Measurements from ENCODE around the gene ZNF148.

Gene ZNF148

DNA sequence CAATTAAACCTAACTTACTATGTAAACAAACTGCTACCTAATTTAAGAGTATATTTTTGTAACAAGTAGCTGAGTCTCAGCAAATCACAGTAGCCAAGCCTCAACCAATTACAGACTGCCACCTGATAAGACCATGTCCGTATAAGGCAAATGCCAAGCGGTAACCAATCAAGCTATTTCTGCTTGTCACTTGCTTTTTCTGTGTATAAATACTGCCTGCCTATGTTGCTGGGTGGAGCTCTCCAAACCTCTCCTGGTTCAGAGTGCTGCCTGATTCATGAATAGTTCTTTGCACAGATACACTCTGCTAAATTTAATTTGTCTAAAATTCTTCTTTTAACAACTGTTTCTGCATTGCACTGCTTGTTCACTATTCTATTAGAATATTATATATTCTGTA, 42.6 kb downstream of the ZNF148 start:
- no peak for DNase-seq

DNA sequence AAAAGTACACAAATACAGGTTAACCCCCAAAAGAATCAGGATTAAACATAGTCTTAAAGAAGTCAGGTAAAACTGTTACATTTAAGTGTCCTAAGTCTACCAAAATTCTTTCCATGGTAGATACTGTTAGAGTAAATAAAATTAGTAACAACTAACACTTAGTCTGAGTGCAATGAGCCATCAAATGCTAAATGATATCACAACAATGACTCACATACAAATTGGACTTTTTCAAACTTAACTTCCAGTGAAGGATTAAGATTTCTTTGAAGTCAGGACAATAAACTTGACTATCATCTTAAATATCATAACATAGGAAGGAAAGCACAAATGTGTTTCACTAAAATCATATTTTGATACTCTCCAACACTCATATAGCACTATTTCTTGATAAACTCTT, 43.9 kb downstream of the ZNF148 start:
- DNase-seq = no peak

DNA sequence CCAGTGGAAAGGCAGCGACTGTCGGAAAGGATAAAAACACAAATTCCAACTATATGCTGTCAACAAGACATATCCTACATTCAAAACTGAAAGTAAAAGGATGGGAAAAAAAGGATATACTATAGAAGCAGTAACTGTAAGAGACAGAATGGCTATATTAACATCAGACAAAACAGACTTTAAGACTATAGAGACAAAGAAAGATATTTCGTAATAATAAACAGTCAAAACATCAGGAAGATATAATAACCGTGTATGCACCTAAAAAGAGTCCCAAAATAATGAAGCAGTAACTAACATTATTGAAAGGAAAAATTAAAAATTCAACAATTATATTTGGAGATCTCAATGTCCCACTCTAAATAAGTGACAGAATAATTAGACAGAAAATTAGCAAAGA, 48.2 kb downstream of the ZNF148 start:
- DNase-seq = no peak

DNA sequence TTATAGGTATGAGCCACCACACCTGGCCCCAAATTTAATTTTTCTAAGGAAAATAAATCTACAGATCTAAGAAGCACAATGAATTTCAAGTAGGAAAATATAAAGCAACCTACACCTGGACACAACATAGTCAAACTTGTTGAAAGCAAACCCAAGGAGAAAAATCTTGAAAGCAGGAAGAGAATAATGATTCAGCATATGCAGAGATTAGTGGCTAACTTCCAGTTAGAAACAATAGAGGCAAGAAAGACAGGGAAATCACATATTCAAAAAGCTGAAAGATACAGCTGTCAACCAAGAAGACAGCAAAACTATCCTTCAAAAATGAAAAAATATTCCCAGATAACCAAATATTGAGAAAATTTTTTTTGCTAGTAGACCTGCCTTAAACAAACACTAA, 49.4 kb downstream of the ZNF148 start:
- DNase-seq = no peak

DNA sequence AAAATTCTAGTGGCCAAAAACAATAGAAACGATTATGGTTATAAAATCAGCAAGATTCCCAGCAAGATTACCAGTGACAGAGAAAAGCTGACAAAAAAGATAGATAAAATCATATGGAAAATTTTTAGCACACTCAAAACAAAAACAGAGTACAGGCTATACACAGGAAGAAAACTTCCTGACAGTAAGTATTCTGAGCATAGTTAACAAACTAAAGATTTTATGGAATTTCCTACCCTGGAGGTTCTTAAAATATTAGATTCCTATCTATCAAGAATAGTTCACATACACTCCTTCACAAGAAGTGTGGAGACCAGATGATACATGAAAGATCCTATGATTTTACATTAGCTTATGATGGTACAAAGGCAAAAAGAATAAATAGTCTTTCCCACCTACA, 50.8 kb downstream of the ZNF148 start:
- DNase-seq = no peak

DNA sequence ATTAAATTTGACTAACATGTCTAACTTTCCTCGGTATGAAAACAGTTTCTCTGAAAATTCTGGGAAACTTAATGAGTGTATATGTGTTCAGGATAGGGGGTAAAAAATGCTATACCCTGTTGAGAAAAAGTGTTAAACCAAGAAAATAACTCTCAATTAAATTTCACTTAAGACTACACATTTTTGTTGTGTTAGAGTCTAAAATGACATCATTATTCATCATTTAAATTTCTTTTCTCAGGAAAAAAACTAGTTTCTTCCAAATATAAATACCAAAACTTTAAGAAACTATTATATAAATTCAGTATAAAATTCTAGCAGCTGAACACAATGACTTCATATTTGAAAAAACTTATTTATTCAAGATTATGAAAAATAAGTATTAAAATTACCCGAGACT, 52.2 kb downstream of the ZNF148 start:
- no peak for DNase-seq

DNA sequence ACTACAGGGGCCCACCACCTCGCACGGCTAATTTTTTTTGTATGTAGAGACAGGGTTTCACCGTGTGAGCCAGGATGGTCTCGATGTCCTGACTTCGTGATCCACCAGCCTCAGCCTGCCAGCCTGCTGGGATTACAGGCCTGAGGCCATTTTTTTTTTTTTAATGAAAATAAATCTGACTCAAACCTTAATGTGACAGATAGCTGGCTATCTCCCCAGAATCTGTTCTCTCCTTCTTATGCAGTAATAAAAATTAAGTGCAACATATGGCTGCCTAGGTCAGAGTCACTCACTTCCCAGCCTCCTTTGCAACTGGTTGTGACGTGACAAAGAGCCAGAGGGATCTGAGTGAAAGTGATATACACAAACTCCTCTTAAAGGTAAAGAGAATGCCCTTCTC, 53.0 kb downstream of the ZNF148 start:
- DNase-seq = no peak

- DNase-seq = no peak
Measured at GRCh38 chr3:125319765-125320164, 55.4 kb downstream of the ZNF148 start.

- no peak for DNase-seq
Measured at GRCh38 chr3:125318871-125319270, 56.3 kb downstream of the ZNF148 start.

- no peak for DNase-seq
Measured at GRCh38 chr3:125318167-125318865, 56.8 kb downstream of the ZNF148 start.

GRCh38 chr3:125317761-125318160, 57.4 kb downstream of the ZNF148 start:
- DNase-seq = no peak

GRCh38 chr3:125316949-125317348, 58.2 kb downstream of the ZNF148 start:
- no peak for DNase-seq

- DNase-seq = no peak
Measured at GRCh38 chr3:125316246-125316645, 58.9 kb downstream of the ZNF148 start.

- DNase-seq = no peak
Measured at GRCh38 chr3:125313060-125313635, 62.0 kb downstream of the ZNF148 start.

- no peak for DNase-seq
Measured at GRCh38 chr3:125310623-125311081, 64.5 kb downstream of the ZNF148 start.

DNA sequence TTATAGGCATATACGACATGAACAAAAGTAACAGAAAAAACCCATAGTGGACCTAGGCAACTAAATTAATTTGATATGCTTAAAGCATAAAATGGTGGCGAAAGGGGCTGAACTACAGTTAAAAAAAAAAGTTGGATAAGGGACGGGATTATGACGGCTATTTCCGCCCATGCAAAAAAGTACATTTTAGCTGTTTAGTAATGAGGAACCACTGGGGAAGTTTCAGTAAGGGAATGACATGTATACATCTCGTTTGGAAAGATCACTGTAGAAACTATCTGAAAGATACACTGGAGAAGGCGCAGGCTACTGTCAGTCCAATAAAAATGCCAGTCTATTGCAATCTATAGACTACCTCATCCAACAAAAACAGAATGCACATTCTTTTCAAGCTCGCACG, 65.6 kb downstream of the ZNF148 start:
- DNase-seq = no peak

- DNase-seq = no peak
Measured at GRCh38 chr3:125306620-125307019, 68.5 kb downstream of the ZNF148 start.

GRCh38 chr3:125302932-125303331, 72.2 kb downstream of the ZNF148 start:
- no peak for DNase-seq

GRCh38 chr3:125300416-125300815, 74.7 kb downstream of the ZNF148 start:
- DNase-seq = no peak

DNA sequence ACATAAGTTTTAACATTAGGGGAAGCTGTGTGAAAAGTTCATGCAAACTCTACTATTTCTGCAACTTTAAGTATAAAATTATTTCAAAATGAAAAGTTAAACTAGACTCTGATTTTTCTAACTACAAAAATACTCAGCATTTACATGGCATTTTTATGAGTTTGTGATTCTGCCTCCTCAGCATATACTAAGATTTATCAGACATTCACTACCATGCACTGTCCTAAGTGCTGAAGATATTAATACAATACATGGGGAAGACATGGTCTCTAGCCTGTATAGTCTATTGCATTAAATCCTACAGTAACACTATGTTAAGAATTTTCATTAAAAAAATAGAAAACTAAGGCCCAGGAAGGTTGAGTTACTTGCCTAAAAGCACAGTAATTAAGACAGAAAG, 80.7 kb downstream of the ZNF148 start:
- DNase-seq = no peak

GRCh38 chr3:125292015-125292414, 83.1 kb downstream of the ZNF148 start:
- DNase-seq = no peak

- DNase-seq = no peak
Measured at GRCh38 chr3:125289429-125289981, 85.6 kb downstream of the ZNF148 start.

DNA sequence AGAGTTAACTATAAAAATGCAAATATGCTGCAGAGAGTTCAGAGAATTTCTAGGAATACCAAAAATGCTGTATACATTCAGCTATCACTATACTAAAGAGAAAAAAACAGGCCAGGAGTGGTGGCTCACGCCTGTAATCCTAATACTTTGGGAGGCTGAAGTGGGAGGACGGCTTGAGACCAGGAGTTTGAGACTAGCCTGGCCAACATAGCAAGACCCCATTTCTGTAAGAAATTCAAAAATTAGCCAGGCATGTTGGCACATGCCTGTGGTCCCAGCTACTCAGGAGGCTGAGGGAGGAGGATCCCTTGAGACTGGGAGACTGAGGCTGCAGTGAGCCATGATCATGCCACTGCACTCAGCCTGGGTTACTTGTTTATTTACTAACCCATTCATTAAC, 87.9 kb downstream of the ZNF148 start:
- DNase-seq = no peak

GRCh38 chr3:125281381-125281780, 93.7 kb downstream of the ZNF148 start:
- no peak for DNase-seq
